ENCODE measurements around the gene UBE2I. TPM values are rescaled to one million over a fixed set of nuclear protein-coding genes. Genes with fewer than 3 reads are reported as not detected.
A peak's percentile ranks its signal among the peaks of the same experiment; 100 is the strongest.

UBE2I gene
- total RNA-seq, 1 donor from 2014 or later, result 256 TPM

DNA sequence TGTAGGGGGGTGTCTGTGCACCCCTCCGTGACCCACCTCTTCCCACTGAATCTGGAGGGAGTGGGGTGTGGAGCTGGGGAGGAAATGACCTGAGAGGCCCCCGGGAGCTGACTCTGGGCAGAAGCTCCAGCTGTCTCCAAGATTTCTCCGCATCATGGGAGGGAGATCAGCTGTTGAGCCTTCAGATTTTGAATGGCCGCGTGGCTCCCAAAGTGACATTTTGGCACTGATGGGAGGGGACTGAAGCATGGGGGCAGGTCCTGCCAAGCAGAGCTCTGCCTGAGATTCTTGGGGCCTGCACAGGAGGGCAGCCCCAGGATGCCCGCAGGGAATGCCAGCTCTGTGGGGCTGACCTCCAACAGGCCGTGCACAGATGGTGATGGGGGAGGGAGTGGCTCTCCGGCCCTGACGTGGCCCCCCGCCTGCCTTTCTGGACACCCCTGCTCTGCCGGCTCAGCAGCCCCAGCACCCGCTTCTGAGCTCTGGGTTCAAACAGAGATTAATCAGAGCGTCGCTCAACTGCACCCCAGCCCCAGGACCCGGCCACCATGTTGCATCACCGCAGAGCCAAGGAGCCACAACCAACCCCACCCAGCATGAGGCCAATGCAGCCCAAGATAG lies 25.3 kb upstream of the UBE2I start:
- DNase-seq, result no peak
- no peak overlapping the region for H3K4me3 Mint-ChIP-seq (ENCODE audit: unreplicated experiment)
- H3K27ac Mint-ChIP-seq (ENCODE audit: unreplicated experiment), result no peak overlapping the region
- H3K9me3 Mint-ChIP-seq (ENCODE audit: unreplicated experiment), result peaks cover 2% of the 10 kb centered on the region
- H3K4me1 Mint-ChIP-seq (ENCODE audit: low read depth, unreplicated experiment), result peaks cover 3% of the 10 kb centered on the region
- peaks cover 5% of the 10 kb centered on the region for H3K27me3 Mint-ChIP-seq (ENCODE audit: unreplicated experiment)
- TF ChIP-seq, protein P1, sequence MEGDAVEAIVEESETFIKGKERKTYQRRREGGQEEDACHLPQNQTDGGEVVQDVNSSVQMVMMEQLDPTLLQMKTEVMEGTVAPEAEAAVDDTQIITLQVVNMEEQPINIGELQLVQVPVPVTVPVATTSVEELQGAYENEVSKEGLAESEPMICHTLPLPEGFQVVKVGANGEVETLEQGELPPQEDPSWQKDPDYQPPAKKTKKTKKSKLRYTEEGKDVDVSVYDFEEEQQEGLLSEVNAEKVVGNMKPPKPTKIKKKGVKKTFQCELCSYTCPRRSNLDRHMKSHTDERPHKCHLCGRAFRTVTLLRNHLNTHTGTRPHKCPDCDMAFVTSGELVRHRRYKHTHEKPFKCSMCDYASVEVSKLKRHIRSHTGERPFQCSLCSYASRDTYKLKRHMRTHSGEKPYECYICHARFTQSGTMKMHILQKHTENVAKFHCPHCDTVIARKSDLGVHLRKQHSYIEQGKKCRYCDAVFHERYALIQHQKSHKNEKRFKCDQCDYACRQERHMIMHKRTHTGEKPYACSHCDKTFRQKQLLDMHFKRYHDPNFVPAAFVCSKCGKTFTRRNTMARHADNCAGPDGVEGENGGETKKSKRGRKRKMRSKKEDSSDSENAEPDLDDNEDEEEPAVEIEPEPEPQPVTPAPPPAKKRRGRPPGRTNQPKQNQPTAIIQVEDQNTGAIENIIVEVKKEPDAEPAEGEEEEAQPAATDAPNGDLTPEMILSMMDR (IDR thresholded peaks at IDR 0.05; ENCODE audit: partially characterized antibody, unreplicated experiment), result no peak
- H3K36me3 Mint-ChIP-seq (ENCODE audit: unreplicated experiment), result no peaks in the 10 kb centered on the region

DNA sequence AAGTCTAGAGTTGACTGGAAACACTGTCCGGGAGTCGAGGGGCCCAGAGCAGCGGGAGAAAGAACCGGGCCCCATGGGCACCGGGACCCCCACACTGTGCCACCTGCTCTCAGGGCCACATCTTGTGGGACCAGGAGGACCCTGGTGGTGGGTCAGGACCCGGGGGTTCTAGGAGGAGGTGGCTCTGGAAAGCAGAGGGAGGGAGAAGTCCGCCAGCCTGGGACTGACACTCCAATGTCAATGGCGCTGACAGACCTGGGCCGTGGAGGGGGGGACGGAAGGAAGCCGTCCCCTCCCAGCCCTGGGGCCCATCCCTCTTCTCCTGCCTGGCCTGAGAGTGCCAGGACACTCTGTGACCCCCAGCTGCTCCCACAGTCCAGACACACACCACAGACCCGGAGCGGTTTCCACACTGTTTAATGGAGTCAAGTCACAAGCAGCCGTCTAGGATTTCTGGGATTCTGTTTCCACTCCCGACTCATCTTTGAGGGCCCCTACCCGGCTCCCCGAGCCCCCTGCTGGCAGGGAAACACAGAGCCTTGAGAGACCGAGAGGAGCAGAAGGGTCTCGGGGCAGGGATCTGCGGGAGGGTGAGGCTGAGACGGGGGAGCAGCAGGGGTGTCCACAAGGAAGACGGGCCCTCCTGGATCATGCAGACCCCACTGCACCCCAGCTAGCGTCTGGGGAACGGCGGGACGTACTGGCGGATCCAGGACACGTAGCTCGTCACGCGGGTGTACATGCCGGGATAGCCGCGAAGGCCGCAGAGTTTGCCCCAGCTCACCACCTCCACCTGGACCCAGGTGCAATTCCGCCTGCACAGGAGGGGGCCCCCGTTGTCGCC lies 23.5 kb upstream of the UBE2I start:
- Mint-ChIP-seq H3K36me3 (ENCODE audit: unreplicated experiment) (no peaks in the 10 kb centered on the region), H3K4me1 (ENCODE audit: low read depth, unreplicated experiment) (peaks cover 9% of the 10 kb centered on the region), H3K27me3 (ENCODE audit: unreplicated experiment) (peaks cover 6% of the 10 kb centered on the region), H3K9me3 (ENCODE audit: unreplicated experiment) (peaks cover 2% of the 10 kb centered on the region), H3K27ac (ENCODE audit: unreplicated experiment) (no peak overlapping the region), H3K4me3 (ENCODE audit: unreplicated experiment) (no peak overlapping the region)
- TF ChIP-seq, protein P1 (IDR thresholded peaks at IDR 0.05; ENCODE audit: partially characterized antibody, unreplicated experiment), result no peak
- no peak for DNase-seq

DNA sequence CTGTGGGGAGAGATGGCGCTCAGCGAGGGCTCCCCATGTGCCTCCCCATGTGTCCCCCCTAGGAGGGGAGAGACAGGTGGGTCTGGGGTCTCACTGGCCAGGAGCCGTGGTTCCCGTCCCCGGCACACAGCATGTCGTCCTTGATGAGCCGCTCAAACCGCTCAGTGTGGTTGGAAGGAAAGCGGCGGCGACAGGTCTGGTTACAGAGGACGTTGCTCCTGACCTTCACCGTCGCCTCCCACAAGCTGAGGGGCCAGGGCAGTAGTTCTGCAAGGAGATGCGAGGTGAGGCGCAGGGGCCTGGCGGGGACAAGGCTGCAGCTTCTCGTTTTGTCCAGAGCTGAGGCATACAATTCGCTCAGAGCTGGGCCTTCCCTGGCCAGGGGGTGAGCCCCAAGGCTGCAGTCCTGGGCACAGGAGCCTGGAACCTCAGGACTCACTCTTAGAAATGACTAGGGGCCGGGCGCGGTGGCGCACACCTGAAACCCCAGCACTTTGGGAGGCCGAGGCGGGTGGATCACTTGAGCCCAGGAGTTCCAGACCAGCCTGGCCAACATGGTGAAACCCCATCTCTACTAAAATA lies 22.8 kb upstream of the UBE2I start:
- Mint-ChIP-seq H3K27me3 (ENCODE audit: unreplicated experiment) (peaks cover 6% of the 10 kb centered on the region), H3K4me1 (ENCODE audit: low read depth, unreplicated experiment) (peaks cover 13% of the 10 kb centered on the region), H3K4me3 (ENCODE audit: unreplicated experiment) (no peak overlapping the region), H3K27ac (ENCODE audit: unreplicated experiment) (no peak overlapping the region), H3K36me3 (ENCODE audit: unreplicated experiment) (no peaks in the 10 kb centered on the region), H3K9me3 (ENCODE audit: unreplicated experiment) (peaks cover 2% of the 10 kb centered on the region)
- no peak for DNase-seq
- TF ChIP-seq, protein P1 (IDR thresholded peaks at IDR 0.05; ENCODE audit: partially characterized antibody, unreplicated experiment), result no peak

DNA sequence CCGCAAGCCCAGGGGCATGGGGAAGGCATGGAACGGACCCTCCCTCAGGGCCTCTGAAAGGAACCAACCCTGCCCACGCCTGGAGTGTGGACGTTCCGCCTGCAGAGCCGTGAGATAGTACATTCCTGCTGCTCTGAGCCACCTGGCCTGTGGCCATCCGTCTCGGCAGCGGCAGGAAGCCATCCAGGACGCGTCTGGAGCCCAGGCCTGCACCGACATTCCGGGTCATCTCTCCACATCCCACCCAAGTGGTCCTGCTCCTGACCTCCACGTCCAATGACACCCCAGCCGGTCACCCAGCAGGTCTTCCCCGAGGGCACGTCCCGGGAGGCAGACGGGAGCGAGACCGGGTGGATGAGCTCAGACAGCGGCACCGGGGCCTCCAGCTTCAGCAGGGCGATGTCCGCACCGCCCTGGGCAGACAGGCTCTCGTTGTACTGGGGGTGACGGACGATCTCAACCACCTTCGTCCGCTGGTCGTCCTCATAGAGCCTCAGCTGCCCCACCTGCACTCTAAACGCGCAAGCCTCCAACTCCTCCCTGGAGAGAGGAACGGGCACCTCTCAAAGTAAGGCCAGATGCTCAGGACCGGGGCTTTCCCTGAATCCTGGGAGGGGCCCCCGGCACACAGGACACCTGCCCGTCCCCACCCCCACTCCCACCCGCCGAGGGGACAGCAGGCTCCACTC lies 21.3 kb upstream of the UBE2I start:
- TF ChIP-seq, protein P1 (IDR thresholded peaks at IDR 0.05; ENCODE audit: partially characterized antibody, unreplicated experiment), result no peak
- Mint-ChIP-seq H3K27me3 (ENCODE audit: unreplicated experiment) (peaks cover 6% of the 10 kb centered on the region), H3K36me3 (ENCODE audit: unreplicated experiment) (no peaks in the 10 kb centered on the region), H3K27ac (ENCODE audit: unreplicated experiment) (no peak overlapping the region), H3K4me3 (ENCODE audit: unreplicated experiment) (peak overlapping the region; percentile 22), H3K4me1 (ENCODE audit: low read depth, unreplicated experiment) (peaks cover 13% of the 10 kb centered on the region), H3K9me3 (ENCODE audit: unreplicated experiment) (peaks cover 2% of the 10 kb centered on the region)
- no peak for DNase-seq
